HUES64 (cell line): ENCODE data around the gene RBFOX1.

Experiments
- H3K27ac ChIP-seq: 2 replicates; pipeline ENCODE4 v1.7.0; 2013; ENCODE audit warnings: low read depth, low read length, inconsistent platforms
- H3K27me3 ChIP-seq: 2 replicates; pipeline ENCODE4 v1.6.1; 2013; ENCODE audit warnings: mild to moderate bottlenecking, low read length; ENCODE audit not compliant: insufficient read depth
- H3K36me3 ChIP-seq: 2 replicates; pipeline ENCODE4 v1.6.1; 2013; ENCODE audit warnings: mild to moderate bottlenecking, low read length; ENCODE audit not compliant: insufficient read depth
- H3K4me1 ChIP-seq: 2 replicates; pipeline ENCODE4 v1.6.1; 2013; ENCODE audit warnings: mild to moderate bottlenecking, low read length, moderate library complexity; ENCODE audit not compliant: insufficient read depth
- H3K4me3 ChIP-seq: 2 replicates; pipeline ENCODE4 v1.5.1; 2013; ENCODE audit warnings: mild to moderate bottlenecking, low read length, moderate library complexity
- H3K9ac ChIP-seq: 2 replicates; pipeline ENCODE4 v1.6.1; 2013; ENCODE audit warnings: mild to moderate bottlenecking, low read depth, low read length
- H3K9me3 ChIP-seq: 2 replicates; pipeline ENCODE4 v1.6.1; 2013; ENCODE audit warnings: low read depth, low read length; ENCODE audit not compliant: insufficient read depth
- WGBS: fragments of 150-250, 120-280 bp; methylation state at CpG from one replicate; pipeline ENCODE4 v1.1.7; 2013; ENCODE audit warnings: missing lambda C conversion rate; 5-methylcytosine and 5-hydroxymethylcytosine counted together

RBFOX1 gene

GRCh38 chr16:7703672-7704071 lies 371.0 kb downstream of the RBFOX1 start:
- H3K36me3 ChIP-seq, result no peaks in the 10 kb centered on the region
- H3K9me3 ChIP-seq, result 0 out of 2 replicates have a peak, but pooled peaks cover 3% of the 10 kb centered on the region
- H3K27ac ChIP-seq, result no peak overlapping the region
- H3K27me3 ChIP-seq, result no peaks in the 10 kb centered on the region
- 92% methylated on average over 3 of the region's 3 CpGs for whole genome bisulfite sequencing
- H3K4me1 ChIP-seq, result no peaks in the 10 kb centered on the region
- H3K9ac ChIP-seq, result no peak overlapping the region
- H3K4me3 ChIP-seq, result no peak overlapping the region

- H3K9me3 ChIP-seq, result 0 out of 2 replicates have a peak, but pooled peaks cover 3% of the 10 kb centered on the region
- no peaks in the 10 kb centered on the region for H3K36me3 ChIP-seq
- no peaks in the 10 kb centered on the region for H3K27me3 ChIP-seq
- WGBS, result 91% methylated on average over 7 of the region's 7 CpGs
- H3K4me3 ChIP-seq, result no peak overlapping the region
- no peaks in the 10 kb centered on the region for H3K4me1 ChIP-seq
- no peak overlapping the region for H3K9ac ChIP-seq
- no peak overlapping the region for H3K27ac ChIP-seq
Measured at GRCh38 chr16:7705885-7706284, 373.2 kb downstream of the RBFOX1 start.

- H3K36me3 ChIP-seq, result no peaks in the 10 kb centered on the region
- H3K27me3 ChIP-seq, result no peaks in the 10 kb centered on the region
- H3K9ac ChIP-seq, result no peak overlapping the region
- H3K27ac ChIP-seq, result no peak overlapping the region
- no peaks in the 10 kb centered on the region for H3K9me3 ChIP-seq
- H3K4me3 ChIP-seq, result no peak overlapping the region
- WGBS, result 82% methylated on average over 3 of the region's 3 CpGs
- H3K4me1 ChIP-seq, result no peaks in the 10 kb centered on the region
Measured at GRCh38 chr16:7709186-7709585, 376.5 kb downstream of the RBFOX1 start.

GRCh38 chr16:7713244-7713643 lies 380.6 kb downstream of the RBFOX1 start:
- WGBS, result 94% methylated on average over 2 of the region's 2 CpGs

GRCh38 chr16:7714775-7715174 lies 382.1 kb downstream of the RBFOX1 start:
- Histone ChIP-seq H3K36me3 (no peaks in the 10 kb centered on the region), H3K4me3 (no peak overlapping the region), H3K27me3 (no peaks in the 10 kb centered on the region), H3K4me1 (0 out of 2 replicates have a peak, but pooled peaks cover 10% of the 10 kb centered on the region), H3K27ac (no peak overlapping the region), H3K9me3 (no peaks in the 10 kb centered on the region), H3K9ac (no peak overlapping the region)
- WGBS, result 96% methylated on average over 2 of the region's 2 CpGs

More at GRCh38 chr16:7713244-7713643, 380.6 kb downstream of the RBFOX1 start:
- no peaks in the 10 kb centered on the region for H3K27me3 ChIP-seq
- no peaks in the 10 kb centered on the region for H3K36me3 ChIP-seq
- H3K4me3 ChIP-seq, result no peak overlapping the region
- H3K9me3 ChIP-seq, result no peaks in the 10 kb centered on the region
- H3K9ac ChIP-seq, result no peak overlapping the region
- 0 out of 2 replicates have a peak, but pooled peaks cover 10% of the 10 kb centered on the region for H3K4me1 ChIP-seq
- no peak overlapping the region for H3K27ac ChIP-seq

- Histone ChIP-seq H3K36me3 (no peaks in the 10 kb centered on the region), H3K9me3 (no peaks in the 10 kb centered on the region)
- 76% methylated on average over 17 of the region's 18 CpGs for WGBS
Measured at GRCh38 chr16:7716660-7717550, 384.3 kb downstream of the RBFOX1 start.

GRCh38 chr16:7722761-7723160 lies 390.1 kb downstream of the RBFOX1 start:
- Histone ChIP-seq H3K36me3 (no peaks in the 10 kb centered on the region), H3K27ac (no peak overlapping the region), H3K9me3 (no peaks in the 10 kb centered on the region), H3K4me3 (no peak overlapping the region), H3K27me3 (no peaks in the 10 kb centered on the region), H3K9ac (no peak overlapping the region), H3K4me1 (no peaks in the 10 kb centered on the region)
- WGBS, result 87% methylated on average over 4 of the region's 4 CpGs

More at GRCh38 chr16:7716660-7717550, 384.3 kb downstream of the RBFOX1 start:
- Histone ChIP-seq H3K4me1 (0 out of 2 replicates have a peak, but pooled peaks cover 10% of the 10 kb centered on the region), H3K27ac (no peak overlapping the region), H3K27me3 (no peaks in the 10 kb centered on the region), H3K9ac (no peak overlapping the region), H3K4me3 (no peak overlapping the region)

GRCh38 chr16:7731141-7731540 lies 398.5 kb downstream of the RBFOX1 start:
- H3K27me3 ChIP-seq, result no peaks in the 10 kb centered on the region
- WGBS, result 94% methylated on average over 5 of the region's 5 CpGs
- no peak overlapping the region for H3K27ac ChIP-seq
- no peaks in the 10 kb centered on the region for H3K36me3 ChIP-seq
- no peak overlapping the region for H3K9ac ChIP-seq
- no peak overlapping the region for H3K4me3 ChIP-seq
- no peaks in the 10 kb centered on the region for H3K9me3 ChIP-seq
- no peaks in the 10 kb centered on the region for H3K4me1 ChIP-seq

GRCh38 chr16:7736138-7736665 lies 403.6 kb downstream of the RBFOX1 start:
- H3K9ac ChIP-seq, result no peak overlapping the region
- H3K27me3 ChIP-seq, result no peaks in the 10 kb centered on the region
- H3K27ac ChIP-seq, result no peak overlapping the region
- no peaks in the 10 kb centered on the region for H3K4me1 ChIP-seq
- WGBS, result no CpG with 5 or more reads among the region's 1 CpG
- no peaks in the 10 kb centered on the region for H3K36me3 ChIP-seq
- no peaks in the 10 kb centered on the region for H3K9me3 ChIP-seq
- no peak overlapping the region for H3K4me3 ChIP-seq

GRCh38 chr16:7742626-7743025 lies 410.0 kb downstream of the RBFOX1 start:
- no peak overlapping the region for H3K4me3 ChIP-seq
- WGBS, result 100% methylated on average over 1 of the region's 3 CpGs
- H3K9ac ChIP-seq, result no peak overlapping the region
- H3K4me1 ChIP-seq, result peaks cover 3% of the 10 kb centered on the region; the same call in 1 of the 2 replicates
- H3K27me3 ChIP-seq, result no peaks in the 10 kb centered on the region
- no peak overlapping the region for H3K27ac ChIP-seq
- H3K36me3 ChIP-seq, result no peaks in the 10 kb centered on the region
- no peaks in the 10 kb centered on the region for H3K9me3 ChIP-seq

- 93% methylated on average over 7 of the region's 7 CpGs for WGBS
- Histone ChIP-seq H3K4me1 (peaks cover 3% of the 10 kb centered on the region; the same call in 1 of the 2 replicates), H3K4me3 (no peak overlapping the region), H3K27me3 (no peaks in the 10 kb centered on the region), H3K9ac (no peak overlapping the region), H3K36me3 (no peaks in the 10 kb centered on the region), H3K9me3 (no peaks in the 10 kb centered on the region), H3K27ac (no peak overlapping the region)
Measured at GRCh38 chr16:7744546-7745264, 412.1 kb downstream of the RBFOX1 start.
